HG03108 (cell line): ENCODE results near the gene PLXNB3.

Experiments
- ATAC-seq: cut with Tn5 transposase; IDR thresholded peaks from one replicate; pipeline ENCODE4 v1.9.1; 2021; ENCODE audit warnings: moderate library complexity; ENCODE audit not compliant: unreplicated experiment

The PLXNB3 gene

GRCh38 chrX:153772316-153773217 lies 8.5 kb downstream of the PLXNB3 start:
- ATAC-seq, result no peak

- no peak for ATAC-seq
Observed at GRCh38 chrX:153773218-153773611, 9.2 kb downstream of the PLXNB3 start.

- ATAC-seq, result no peak
Observed at GRCh38 chrX:153773741-153774575, 9.9 kb downstream of the PLXNB3 start.

- ATAC-seq, result no peak
Observed at GRCh38 chrX:153774576-153775292, 10.7 kb downstream of the PLXNB3 start.

GRCh38 chrX:153775293-153776119 lies 11.5 kb downstream of the PLXNB3 start:
- no peak for ATAC-seq

- ATAC-seq, result no peak
Observed at GRCh38 chrX:153776120-153776599, 12.1 kb downstream of the PLXNB3 start.

GRCh38 chrX:153776611-153777045 lies 12.6 kb downstream of the PLXNB3 start:
- ATAC-seq, result no peak

- ATAC-seq, result no peak
Observed at GRCh38 chrX:153777261-153778090, 13.4 kb downstream of the PLXNB3 start.

- no peak for ATAC-seq
Observed at GRCh38 chrX:153778181-153778580, 14.1 kb downstream of the PLXNB3 start.

- ATAC-seq, result no peak
Observed at GRCh38 chrX:153778684-153779101, 14.6 kb downstream of the PLXNB3 start.

GRCh38 chrX:153779891-153780677 lies 16.0 kb downstream of the PLXNB3 start:
- no peak for ATAC-seq

- no peak for ATAC-seq
Observed at GRCh38 chrX:153780678-153781427, 16.8 kb downstream of the PLXNB3 start, which contains the start of gene SRPK3. Gene SRPK3, plus strand, starts transcription at chrX:153781041. Its CDS starts 46 bp downstream, at chrX:153781087.

GRCh38 chrX:153781428-153782047 lies 17.5 kb downstream of the PLXNB3 start:
- ATAC-seq, result no peak

- no peak for ATAC-seq
Observed at GRCh38 chrX:153782313-153782712, 18.3 kb downstream of the PLXNB3 start.

- ATAC-seq, result no peak
Observed at GRCh38 chrX:153782871-153783270, 18.8 kb downstream of the PLXNB3 start.

GRCh38 chrX:153783378-153784013 lies 19.4 kb downstream of the PLXNB3 start:
- ATAC-seq, result no peak
